GM19043 (cell line): ENCODE measurements around the gene IQGAP2.

Source experiments
- ATAC-seq: cut with Tn5 transposase; IDR thresholded peaks from one replicate; pipeline ENCODE4 v1.9.1; 2021; ENCODE audit warnings: low read depth; ENCODE audit not compliant: unreplicated experiment

The IQGAP2 gene

DNA sequence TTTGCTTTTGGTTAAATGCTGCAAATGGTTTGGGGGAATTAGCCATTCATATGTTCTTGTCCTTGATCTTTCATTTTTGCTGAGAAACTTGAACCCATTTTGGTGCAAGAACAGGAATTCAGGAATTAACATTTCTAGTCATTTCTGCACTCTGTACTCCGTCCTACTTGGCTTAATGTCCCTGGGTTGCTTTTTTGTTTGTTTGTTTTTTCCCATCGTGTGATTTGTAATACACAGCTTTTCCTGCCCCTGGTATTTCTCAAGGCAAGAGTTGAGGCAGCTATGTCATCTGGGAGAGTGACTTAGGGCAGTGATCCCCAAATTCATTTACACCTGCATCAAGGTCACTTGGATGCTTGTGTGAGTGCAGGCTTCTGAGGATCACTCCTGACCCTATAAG, 71.3 kb downstream of the IQGAP2 start:
- no peak for ATAC-seq

DNA sequence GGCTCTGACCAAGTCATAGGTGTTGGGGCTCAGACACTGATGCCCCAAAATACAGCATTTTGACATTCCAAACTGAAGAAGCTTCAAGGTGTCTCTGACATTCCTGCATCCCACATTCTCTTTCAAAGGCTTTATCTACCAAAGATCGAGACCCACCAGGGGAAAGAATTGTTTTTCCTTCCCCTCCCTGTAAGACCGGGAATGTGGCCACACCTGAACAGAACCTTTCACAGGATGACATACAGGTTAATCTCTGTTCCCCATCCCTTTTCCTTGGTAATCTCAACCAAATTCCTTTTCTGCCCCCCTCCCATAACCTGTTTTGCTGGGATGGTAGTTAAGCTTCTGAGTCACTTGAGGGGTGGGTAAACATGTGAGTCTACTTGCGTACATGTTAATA, 72.3 kb downstream of the IQGAP2 start:
- ATAC-seq, result no peak

DNA sequence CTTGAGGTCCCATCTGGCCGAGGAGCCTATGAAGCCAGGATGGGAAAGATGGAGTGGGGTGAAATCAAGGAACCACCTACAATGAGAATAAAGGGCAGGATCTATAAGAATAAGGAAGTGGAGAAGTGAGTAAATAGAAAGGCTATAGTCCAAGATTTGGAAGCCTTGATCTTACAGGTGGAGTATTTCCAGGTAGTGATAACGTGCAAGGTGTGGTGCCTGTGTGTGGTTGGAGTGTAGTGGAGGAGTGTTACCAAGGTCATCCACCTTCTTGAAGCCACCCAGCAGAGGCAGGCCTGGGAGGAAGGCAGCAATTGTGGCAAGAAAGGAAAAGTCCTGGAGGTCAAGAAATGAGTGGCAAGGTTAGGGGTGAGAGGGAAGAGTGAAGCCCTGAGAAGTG, 72.9 kb downstream of the IQGAP2 start:
- no peak for ATAC-seq

DNA sequence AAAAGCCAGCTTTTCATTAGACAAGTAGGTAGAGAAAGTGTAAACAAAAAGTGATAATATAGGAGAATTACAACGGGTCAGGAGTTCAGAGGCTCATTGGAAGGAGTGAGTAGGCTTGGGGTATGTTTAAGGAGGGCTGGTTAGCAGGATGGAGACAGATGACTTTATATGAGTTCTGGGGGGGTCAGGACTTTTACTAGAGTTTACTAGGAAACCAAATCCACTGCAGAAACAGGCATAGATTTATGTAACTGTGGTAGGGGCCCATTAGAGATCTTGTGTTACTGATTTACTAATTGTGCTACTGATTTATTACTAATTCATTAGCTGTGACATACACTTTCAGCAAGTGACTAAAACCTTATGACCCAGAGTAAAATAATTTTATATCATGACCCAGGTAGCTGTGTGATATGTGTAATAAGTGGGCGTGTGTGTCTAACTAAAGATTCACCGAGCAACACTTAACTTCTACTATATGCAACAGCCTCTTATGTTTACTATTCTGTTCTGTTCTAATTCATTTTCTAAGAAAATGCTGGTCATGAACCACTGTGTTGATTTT, 73.5 kb downstream of the IQGAP2 start:
- no peak for ATAC-seq

DNA sequence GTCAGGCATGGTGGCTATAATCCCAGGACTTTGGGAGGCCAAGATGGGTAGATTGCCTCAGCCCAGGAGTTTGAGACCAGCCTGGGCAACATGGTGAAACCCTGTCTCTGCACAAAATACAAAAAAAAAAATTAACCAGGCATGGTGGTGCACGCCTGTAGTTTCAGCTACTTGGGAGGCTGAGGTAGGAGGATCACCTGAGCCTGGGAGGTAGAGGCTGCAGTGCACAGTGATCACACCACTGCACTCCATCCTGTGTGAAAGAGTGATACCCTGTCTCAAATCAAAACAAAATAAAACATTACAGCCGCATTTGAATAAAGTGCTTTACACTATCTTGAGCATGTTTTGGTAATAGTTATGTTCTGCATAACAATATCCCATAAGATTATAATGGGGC, 74.0 kb downstream of the IQGAP2 start:
- no peak for ATAC-seq

DNA sequence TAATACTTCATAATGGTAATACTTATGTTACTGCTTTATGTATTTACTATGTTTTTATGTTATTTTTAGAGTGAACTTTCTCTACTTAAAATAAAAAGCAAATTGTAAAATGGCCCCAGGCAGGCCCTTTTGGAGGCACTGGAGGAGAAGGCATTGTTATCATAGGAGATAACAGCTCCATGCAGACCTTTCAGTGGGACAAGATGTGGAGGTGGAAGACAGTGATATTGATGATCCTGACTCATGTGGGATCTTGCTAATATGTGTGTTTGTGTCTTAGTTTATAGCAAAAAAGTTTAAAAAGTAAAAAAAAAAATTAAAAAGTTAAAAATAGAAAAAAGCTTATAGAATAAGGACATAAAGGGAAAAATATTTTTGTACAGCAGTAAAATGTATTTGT, 74.5 kb downstream of the IQGAP2 start:
- no peak for ATAC-seq

DNA sequence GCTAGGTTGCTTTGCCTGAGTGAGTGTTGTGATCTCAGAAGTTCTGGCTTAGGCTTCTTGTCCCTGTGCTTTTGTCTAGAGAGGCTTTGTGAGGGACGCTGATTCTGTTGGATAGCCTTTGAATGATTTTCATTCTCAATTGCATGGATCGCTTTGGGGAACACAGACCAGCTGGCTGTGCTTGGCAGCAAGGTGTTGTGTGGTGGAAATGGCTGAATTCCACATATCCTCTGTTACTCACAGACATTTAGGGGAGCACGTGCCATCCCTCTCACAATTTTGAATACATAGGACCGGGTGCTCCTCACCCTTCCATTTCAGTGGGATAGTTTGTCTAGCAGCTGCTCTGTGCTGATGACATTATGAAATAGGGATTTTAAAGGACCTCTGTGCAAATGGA, 76.2 kb downstream of the IQGAP2 start:
- no peak for ATAC-seq

DNA sequence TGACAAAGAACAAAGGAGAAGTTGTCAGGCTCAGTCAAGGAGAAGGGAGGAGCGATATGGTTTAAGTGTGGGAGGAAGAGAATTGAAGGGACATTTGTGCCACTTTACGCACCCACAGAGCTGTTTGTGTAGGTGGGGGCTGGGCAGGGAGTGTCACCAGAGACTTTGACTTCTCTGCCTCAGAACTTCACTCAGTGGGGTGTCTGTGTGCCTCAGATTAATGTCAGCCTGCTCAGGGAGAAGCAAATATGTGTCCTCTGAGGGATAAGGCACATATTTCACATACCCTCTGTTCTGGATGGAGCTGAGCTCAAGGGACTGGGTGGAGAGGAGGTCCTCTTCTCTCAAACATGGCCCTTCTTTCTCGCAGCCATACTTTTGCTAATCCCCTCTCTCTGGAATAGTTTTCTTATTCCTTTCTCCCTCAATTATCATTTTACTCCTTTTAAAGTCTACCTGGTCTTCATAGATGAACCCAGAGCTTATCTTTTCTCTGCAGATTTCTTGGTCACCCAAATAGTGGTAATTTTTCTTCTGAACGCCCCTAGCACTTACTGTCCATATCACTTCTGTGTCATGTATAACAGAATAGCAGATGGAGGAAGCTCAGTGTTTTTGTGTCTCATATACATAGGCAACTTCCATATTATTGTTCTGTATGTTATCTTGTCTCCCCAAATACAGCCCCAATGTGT, 77.0 kb downstream of the IQGAP2 start:
- no peak for ATAC-seq

DNA sequence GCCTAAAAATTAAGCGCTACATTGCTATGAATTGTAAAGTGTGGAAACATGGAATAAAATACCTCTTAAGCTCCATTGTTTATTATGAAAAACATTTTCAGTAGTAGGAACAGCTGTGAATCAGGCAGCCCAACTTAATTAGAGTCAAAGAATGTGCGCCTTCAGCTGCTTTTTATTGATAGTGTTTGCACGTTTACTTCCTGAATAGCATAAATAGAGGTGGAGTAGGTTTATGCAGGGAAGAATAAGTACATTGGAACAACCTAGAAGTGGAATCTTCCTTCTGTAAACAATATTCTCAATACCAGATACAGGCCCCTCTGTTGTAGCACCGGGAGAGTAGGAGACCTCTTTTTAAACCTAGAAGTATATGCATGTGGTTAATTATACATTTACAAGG, 79.9 kb downstream of the IQGAP2 start:
- no peak for ATAC-seq

DNA sequence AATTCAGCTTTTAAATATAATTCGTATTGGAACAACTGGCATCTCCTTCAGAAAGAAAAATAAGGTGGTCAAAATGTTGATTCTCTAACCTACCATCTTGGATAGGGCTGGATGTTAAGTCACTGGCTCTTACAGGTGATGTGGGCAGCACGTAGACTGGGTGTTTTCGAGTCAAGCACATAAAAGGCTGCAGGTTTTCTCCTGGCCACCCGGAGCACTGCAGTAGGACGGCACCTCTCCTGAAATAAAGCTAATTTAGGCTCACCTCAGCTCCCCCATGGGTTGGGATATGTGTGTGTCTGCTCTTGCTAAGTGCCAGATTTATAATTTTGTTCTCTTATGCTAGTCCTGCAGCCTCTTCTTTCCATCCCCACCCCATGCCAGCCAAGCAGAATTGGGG, 80.3 kb downstream of the IQGAP2 start:
- ATAC-seq, result no peak

DNA sequence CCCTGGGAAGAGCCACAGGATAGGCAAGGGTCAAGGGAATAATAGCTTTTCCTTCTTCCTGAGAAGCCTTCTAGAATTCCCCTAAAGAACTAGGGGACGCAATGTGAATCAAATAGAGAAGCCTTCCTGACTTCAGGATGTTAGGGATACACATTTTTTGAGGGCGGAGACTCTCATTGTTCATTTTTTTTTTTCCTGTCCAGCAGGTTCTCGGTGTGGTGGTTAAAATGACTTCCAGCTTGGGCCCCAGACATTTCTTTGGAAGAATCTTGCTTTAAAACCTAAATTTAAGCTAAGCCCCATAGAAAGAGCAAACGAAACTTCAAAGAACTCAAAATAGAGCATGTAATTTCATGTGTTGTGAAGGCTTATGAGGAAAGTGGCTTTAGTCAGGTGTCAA, 80.8 kb downstream of the IQGAP2 start:
- no peak for ATAC-seq

DNA sequence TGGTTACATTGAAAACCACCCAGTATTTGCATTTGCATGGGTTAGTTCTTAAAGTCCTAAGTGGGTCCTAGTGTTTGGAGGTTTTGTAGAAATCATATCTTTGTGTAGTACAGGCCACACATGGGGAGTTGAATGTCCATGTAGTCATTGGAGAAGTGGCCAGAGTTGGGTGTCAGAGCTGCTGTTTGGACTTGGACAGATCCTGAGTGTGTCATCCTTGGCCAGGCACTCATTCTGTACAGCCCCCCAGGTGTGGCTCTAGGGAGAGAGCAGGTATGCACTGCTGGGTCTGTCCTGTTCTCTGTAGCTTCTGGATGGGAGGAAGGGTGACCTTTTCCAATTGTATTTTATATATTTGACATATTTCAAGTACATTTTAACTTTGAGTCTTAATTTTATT, 82.4 kb downstream of the IQGAP2 start:
- ATAC-seq, result no peak

DNA sequence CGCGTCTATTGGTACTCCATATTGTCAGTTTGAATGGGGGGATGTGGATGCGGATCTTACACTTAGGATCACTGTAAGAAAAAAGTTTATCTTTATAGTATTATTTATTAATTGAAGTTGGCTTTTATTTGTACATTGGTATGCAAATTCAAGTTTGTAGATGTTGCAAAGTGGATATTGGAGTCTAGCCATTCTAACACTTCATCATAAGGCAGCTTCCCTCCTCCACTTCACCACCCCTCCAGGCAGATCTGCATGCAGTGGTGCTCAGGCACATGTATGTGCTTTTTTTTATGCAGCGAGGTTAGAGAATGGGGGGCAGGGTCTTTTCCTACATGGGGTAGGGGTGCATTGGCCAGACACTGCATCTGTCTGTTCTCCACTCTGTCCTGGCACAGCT, 84.3 kb downstream of the IQGAP2 start:
- no peak for ATAC-seq

DNA sequence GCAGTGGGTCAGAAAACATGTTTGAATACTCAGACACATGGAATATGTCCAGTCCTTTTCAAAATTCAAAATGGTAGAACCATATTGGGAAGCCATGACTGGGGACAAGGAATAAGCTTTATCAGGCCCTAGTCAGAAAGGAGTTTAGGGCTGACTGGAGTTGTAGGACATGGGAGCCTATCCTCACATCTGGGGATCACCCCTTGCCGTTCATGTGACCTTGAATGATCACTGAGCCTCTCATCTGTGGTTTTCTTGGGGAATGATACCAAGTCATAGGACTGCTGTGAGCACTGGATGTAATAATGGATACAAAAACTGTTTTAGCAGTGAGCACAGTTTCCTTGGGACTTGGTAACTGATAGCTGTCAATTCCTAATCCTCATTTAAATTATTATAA, 84.7 kb downstream of the IQGAP2 start:
- ATAC-seq, result no peak

DNA sequence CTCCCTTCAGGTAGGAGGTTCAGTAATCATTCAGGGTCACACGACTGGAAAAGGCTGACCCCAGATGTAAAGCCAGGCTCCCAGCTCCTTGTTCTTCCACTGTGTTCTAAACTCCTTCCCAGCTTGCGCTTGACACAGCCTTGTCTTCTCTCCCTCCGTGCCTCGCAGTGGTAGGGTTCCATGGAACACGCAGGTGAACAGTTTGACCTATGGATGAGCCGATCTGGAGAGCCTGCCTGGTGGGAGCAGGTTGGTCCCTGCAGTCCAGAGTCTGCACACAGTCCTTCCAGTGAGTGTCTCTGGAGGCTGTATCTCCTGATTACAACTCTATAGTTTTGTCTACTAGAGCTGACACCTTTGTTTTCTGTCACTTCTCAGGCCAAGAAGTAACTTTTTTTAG, 85.9 kb downstream of the IQGAP2 start:
- no peak for ATAC-seq

DNA sequence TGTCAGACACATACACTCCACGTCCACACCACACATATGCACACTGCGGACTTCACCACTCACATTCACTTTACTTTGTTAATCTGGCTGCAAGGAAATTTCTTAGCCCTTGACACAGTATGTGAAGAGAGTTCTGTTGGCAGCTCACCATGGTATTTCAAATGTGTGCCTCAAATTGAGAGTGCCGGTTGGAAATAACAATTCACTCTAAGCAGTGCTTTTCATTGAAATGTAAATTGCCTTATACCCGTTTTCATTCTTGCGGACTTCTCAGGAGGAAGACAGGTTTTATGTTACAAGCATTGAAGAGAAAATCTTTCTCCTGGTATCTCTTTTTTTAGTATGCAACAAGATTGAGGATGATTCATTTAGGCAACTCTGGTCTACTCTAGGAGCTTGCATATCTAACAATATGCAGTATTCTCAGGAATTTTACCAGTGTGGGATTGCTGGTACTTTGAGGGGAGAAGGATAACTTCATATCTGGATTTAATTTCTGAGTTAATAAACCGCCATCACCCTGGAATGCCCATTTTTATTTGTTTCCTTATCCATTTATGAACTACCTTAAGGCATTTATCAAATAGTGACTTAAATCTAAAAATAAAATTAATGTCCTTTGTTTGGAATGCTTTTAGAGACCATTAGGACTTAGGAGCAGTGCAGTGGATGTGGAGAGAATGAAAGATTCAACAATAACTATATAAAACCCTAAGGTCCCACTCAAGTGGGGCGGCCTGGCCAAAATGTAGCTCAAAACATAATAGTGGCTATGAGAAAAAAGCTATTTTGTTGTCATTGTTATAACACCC, 87.0 kb downstream of the IQGAP2 start:
- ATAC-seq, result no peak

DNA sequence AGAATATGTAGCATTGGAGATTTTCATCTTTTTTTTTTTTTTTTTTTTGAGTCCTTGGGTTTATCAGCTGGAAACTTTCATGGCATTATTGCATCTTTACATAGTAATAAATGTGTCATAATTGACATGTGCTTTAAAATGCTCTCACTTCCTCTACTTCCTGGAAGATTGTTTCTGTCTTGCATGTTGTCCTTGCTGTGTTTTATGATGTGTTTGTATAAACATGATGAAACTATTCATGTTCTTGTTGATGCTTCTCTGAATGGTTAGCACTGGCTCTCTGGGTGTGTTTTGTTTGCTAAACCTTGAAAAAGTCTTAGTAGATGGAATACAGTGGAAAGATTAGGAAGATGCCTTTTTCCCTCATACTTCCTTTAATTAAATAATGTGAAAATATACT, 87.9 kb downstream of the IQGAP2 start:
- no peak for ATAC-seq

DNA sequence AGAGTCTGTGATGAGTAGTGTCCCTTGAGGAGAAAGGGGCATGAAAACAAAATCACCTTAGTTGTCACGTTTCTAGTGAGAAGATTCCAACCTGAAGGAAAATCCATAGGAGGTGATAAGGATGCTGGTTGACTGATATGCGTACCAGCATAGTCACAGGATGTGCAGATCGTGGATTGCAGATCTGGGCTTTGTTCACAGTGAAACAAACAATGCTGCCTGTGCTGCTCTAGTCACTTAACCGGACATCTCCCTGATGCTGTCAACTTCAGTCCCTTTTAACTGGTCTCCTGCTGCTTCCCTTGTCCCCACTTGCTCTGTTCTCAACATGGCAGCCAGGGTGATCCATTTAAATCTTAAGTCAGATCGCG, 89.7 kb downstream of the IQGAP2 start:
- ATAC-seq, result no peak

DNA sequence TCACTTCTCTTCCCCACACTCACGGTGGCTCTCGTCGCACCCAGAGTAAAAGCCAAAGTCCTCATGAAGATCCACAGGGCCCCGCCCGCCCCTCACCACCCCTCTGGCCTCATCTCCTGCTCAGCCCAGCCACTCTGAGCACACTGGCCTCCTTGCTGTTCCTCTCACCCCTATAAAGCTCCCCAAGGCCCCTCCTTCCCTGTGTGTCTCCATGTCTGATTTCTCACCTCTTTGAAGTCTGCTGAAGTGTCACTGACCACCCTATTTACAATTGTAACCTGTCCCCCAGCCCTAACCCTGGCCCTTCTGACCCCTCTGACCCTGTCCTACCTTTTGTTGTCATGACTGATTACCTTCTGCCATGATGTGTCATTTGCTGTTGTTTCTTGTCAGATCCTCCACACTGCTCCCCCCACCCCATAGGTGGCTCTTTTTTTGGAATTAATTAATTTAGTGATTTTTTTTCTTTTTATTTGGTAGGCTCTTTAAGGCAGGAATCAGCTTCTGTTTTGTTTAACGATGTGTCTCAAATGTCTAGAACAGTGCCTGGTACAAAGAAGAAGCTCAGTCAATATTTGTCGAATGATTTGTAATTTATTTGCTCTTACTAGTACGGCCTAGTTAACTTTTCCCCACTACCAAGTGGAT, 90.2 kb downstream of the IQGAP2 start:
- ATAC-seq, result no peak

DNA sequence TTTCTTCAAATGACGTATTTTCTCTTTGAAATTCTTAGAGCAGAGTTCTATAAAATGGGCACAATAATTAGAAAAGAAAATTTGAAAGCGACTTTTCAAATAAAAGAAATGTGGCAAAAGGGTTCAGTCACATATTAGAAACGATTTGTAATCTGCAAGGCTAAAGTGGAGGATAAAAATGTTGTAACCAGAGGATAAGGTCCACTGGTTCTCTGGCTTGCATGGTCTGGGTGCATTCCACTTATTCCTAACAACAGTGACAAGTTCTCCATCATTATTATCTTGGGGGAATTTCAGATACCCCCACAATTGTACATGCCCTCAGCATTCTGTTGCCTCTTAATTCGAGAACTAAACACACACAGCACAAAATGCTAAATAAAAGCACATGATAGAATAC, 91.1 kb downstream of the IQGAP2 start:
- no peak for ATAC-seq

DNA sequence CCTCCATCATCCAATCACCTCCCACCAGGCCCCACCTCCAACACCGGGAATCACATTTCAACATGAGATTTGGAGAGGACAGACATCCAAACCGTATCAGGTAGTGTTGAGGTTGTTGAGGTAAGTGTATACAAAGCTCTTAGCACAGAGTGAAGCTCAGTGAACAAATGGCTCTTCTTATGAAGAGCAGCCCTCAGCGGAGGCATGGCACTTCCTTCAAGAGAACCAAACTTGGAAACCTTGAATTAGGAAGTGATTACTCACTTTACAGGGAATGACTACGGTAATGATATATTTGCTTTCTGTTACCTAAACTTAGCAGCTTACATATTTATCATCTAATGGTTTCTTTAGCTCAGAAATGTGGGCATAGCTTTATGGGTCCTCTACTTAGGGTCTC, 92.8 kb downstream of the IQGAP2 start:
- ATAC-seq, result no peak

DNA sequence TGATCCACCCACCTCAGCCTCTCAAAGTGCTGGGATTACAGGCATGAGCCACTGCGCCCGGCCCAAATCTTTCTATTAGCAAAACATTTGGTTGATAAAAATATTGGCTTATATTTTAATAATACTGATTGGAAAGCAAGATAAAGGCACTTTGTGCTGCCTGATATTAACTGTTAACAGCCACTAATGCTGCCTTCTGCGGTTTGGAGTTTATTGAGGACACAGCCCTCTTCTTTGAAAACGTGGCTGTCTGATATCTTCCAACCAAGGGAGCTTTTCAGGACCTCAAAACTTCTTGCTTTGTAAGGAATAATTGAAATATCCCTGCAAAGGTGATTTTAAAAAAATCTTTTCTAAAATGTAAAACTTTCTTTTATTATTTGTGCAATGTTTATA, 94.0 kb downstream of the IQGAP2 start:
- no peak for ATAC-seq
